ENCODE data around the gene RASA1. TPM values are rescaled to one million over a fixed set of nuclear protein-coding genes. Genes with fewer than 3 reads are reported as not detected.
A peak's percentile ranks its signal among the peaks of the same experiment; 100 is the strongest.
"Not testable (repeated sequence)": the region's sequence is repeated elsewhere in the genome, so short reads cannot be mapped to it uniquely, and the experiment has no call there.

The RASA1 gene
- total and polyA plus RNA-seq, 9 of the 15 experiments (the other 6 are each of a cell fraction or from before 2014, with no cell fraction given), result 3.2 to 17.3 (median 9.2) TPM

DNA sequence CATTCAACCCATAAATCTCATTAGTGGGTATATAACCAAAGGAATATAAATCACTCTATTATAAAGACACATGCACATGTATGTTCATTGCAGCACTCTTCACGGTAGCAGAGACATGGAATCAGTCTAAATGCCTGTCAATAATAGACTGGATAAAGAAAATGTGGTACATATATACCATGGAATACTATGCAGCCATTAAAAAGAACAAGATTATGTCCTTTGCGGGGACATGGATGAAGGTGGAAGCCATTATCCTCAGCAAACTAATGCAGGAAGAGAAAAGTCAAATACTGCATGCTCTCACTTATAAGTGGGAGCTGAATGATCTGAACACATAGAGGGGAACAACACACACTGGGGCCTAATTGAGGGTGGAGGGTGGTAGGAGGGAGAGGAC lies 38.4 kb downstream of the RASA1 start:
- DNase-seq (ENCODE audit: extremely low read depth in 1 of 4, low spot score in 3 of 4); H3K79me2 ChIP-seq (ENCODE audit: control insufficient read depth, insufficient read depth, low read length); BruUV-seq (replicated peaks); H3K27me3 ChIP-seq (ENCODE audit: control insufficient read depth in 2 of 2, insufficient read depth in 2 of 2, low read length in 2 of 2); H3K4me2 ChIP-seq (ENCODE audit: insufficient read depth, low read length); CTCF ChIA-PET (ENCODE audit: low intra/inter-chr PET ratio); H3K27ac ChIP-seq (ENCODE audit: extremely low read depth, low read depth, low read length); ATAC-seq; H4K20me1 ChIP-seq (replicated peaks; ENCODE audit: control insufficient read depth, insufficient read depth, low read length); FAIRE-seq; H3K9ac ChIP-seq (ENCODE audit: insufficient read depth in 1 of 2, low read depth in 2 of 2, low read length in 2 of 2); H3K4me3 ChIP-seq; POLR2A ChIA-PET; H3K9me3 ChIP-seq (replicated peaks; ENCODE audit: control insufficient read depth, insufficient read depth, low read depth, low read length); H3K4me1 ChIP-seq (replicated peaks in 1 of 2; ENCODE audit: control insufficient read depth in 2 of 2, insufficient read depth in 2 of 2, low read length in 2 of 2); in situ Hi-C loops (cut with MboI); H3K9me1 ChIP-seq (ENCODE audit: control insufficient read depth, insufficient read depth, low read length); H2AFZ ChIP-seq (ENCODE audit: low read depth, low read length); intact Hi-C loops (cut with micrococcal nuclease): not testable (repeated sequence)
- TF ChIP-seq RBM25 (IDR thresholded peaks at IDR 0.05; ENCODE audit: low read depth, low read length, severe bottlenecking) (peak; percentile 3), ZNF146 (CRISPR knock-in tag; IDR thresholded peaks at IDR 0.05; ENCODE audit: unreplicated experiment) (peak; percentile 92)
- peaks cover 14% of the 10 kb centered on the region; the same call in 2 of the 3 replicates for H3K36me3 ChIP-seq (ENCODE audit: control insufficient read depth, insufficient read depth, low read length)
- 87% methylated on average over 2 of the region's 2 CpGs for WGBS (ENCODE audit: insufficient coverage, low coverage, missing lambda C conversion rate)

- Histone ChIP-seq H4K20me1 (replicated peaks; ENCODE audit: control insufficient read depth, insufficient read depth, low read length) (no peaks in the 10 kb centered on the region), H3K27ac (ENCODE audit: extremely low read depth, low read depth, low read length) (peak overlapping the region; percentile 4; the same call in 1 of the 3 replicates), H2AFZ (ENCODE audit: low read depth, low read length) (no peak overlapping the region), H3K9ac (ENCODE audit: insufficient read depth in 1 of 2, low read depth in 2 of 2, low read length in 2 of 2) (no peak overlapping the region), H3K27me3 (ENCODE audit: control insufficient read depth in 2 of 2, insufficient read depth in 2 of 2, low read length in 2 of 2) (no peaks in the 10 kb centered on the region), H3K36me3 (ENCODE audit: control insufficient read depth, insufficient read depth, low read length) (peaks cover 14% of the 10 kb centered on the region; the same call in 2 of the 3 replicates), H3K9me1 (ENCODE audit: control insufficient read depth, insufficient read depth, low read length) (no peaks in the 10 kb centered on the region), H3K79me2 (ENCODE audit: control insufficient read depth, insufficient read depth, low read length) (no peaks in the 10 kb centered on the region; the same call in 1 of the 3 replicates), H3K9me3 (replicated peaks; ENCODE audit: control insufficient read depth, insufficient read depth, low read depth, low read length) (no peaks in the 10 kb centered on the region), H3K4me2 (ENCODE audit: insufficient read depth, low read length) (no peak overlapping the region), H3K4me1 (replicated peaks in 1 of 2; ENCODE audit: control insufficient read depth in 2 of 2, insufficient read depth in 2 of 2, low read length in 2 of 2) (no peaks in the 10 kb centered on the region; a peak in 1 of 5 replicates), H3K4me3 (no peak overlapping the region)
- FAIRE-seq (no peak), DNase-seq (ENCODE audit: extremely low read depth in 1 of 4, low spot score in 3 of 4) (peak in 1 of 4 experiments; percentile 9), ATAC-seq (peak; percentile 53)
- 32% methylated on average over 5 of the region's 5 CpGs for WGBS (ENCODE audit: insufficient coverage, low coverage, missing lambda C conversion rate)
- ChIA-PET CTCF (ENCODE audit: low intra/inter-chr PET ratio) (no interaction called here), POLR2A (interaction anchor here (1.0 to 1.5 kb wide), 3 partner anchors 20 to 40 kb away, joined by 3 to 4 read pairs (median 3); partner anchors contain the start of gene RASA1)
- no TSS peak for BruUV-seq (replicated peaks)
- in situ Hi-C loops (cut with MboI), result no loop called here
- intact Hi-C loops (cut with micrococcal nuclease), result no loop called here
- TF ChIP-seq SMARCA4 (IDR thresholded peaks at IDR 0.05) (0 out of 2 replicates have a peak, but pooled peaks have one; percentile 23), ZNF778 (CRISPR knock-in tag; IDR thresholded peaks at IDR 0.05) (no peak)
Observed at GRCh38 chr5:87307796-87308423, 40.2 kb downstream of the RASA1 start.

All from K562 (cell line).